Subcutaneous adipose tissue (tissue), 4 donors: ENCODE data around the gene EXT2. TPM values are rescaled to one million over a fixed set of nuclear protein-coding genes. Genes with fewer than 3 reads are reported as not detected.

Source experiments
- total RNA-seq, 4 donors: library from RNA; depleted of rRNA; stranded (reverse); fragments of >200 nt; gene quantifications; one replicate each; pipeline ENCODE4 v1.1.0, GENCODE V29; 2016
- TF ChIP-seq, protein P1 (sequence below): fragments of 450-650 bp; IDR thresholded peaks from one replicate; pipeline ENCODE4 v1.5.1; 2016; ENCODE audit warnings: low read depth, mild to moderate bottlenecking, control low read depth, antibody characterized with exemption, moderate library complexity

The EXT2 gene
- total RNA-seq, 4 donors from 2014 or later: 48.6 to 63.9 (median 54.8) TPM

DNA sequence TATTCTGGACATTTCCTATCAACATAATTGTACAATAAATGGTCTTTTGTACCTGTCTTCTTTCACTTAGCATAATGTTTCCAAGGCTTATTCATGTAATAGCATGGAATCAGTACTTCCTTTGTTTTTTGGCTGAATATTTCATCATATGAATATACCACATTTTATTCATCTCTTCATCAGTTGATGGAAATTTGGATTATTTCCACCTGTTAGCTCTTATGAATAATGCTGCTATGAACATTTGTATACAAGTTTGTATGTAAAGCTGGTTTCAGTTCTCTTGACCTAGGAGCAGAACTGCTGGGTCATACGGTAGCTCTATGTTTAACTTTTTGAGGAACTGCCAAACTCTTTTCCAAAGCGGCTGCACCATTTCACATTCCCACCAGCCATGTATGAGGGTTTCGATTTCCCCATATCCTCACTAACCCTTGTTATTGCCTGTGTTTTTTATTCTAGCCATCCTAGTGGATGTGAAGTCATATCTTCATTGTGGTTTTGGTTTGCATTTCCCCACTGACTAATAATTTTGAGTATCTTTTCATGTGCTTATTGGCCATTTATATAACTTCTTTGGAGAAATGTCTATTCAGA, 20.9 kb downstream of the EXT2 start:
- TF ChIP-seq, protein P1, sequence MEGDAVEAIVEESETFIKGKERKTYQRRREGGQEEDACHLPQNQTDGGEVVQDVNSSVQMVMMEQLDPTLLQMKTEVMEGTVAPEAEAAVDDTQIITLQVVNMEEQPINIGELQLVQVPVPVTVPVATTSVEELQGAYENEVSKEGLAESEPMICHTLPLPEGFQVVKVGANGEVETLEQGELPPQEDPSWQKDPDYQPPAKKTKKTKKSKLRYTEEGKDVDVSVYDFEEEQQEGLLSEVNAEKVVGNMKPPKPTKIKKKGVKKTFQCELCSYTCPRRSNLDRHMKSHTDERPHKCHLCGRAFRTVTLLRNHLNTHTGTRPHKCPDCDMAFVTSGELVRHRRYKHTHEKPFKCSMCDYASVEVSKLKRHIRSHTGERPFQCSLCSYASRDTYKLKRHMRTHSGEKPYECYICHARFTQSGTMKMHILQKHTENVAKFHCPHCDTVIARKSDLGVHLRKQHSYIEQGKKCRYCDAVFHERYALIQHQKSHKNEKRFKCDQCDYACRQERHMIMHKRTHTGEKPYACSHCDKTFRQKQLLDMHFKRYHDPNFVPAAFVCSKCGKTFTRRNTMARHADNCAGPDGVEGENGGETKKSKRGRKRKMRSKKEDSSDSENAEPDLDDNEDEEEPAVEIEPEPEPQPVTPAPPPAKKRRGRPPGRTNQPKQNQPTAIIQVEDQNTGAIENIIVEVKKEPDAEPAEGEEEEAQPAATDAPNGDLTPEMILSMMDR: no peak

DNA sequence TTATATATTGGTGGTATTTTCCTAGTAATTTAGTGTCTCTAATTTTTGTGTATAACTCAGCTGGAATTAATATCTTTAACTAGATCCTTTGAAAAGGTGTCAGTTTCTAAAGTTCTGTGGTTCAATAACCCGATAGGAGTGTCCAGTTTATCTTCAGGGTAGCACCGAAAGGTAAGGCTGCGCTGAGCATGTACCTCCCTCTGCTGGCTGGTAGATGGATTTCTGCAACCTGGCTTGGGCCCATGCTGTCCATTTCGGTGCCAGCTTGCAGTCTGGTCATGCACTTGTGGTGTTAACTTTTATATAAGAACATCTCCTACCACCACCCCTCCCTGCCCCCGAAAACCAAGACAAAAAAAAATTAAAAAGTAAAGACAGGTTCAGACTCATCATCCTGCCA, 24.7 kb downstream of the EXT2 start:
- TF ChIP-seq, protein P1: no peak

DNA sequence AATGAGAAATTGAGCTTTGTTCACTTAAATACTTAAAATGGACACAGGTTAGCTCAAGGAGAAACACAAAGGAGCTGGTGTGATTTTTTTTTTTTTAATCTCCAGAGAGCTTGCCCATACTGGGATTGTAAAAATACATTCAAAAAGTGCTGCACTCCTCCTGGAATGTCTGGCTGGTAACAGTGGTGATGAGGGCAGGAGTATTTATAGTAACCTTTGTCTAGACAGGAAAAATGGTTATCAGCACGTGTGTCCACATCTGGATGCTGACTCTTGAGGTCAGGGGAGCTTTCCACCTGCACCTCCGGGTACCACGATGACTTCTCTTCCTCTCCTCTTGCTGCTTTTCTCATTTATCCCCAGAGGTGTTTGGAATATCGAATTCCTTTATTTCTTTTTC, 30.1 kb downstream of the EXT2 start:
- TF ChIP-seq, protein P1: no peak

DNA sequence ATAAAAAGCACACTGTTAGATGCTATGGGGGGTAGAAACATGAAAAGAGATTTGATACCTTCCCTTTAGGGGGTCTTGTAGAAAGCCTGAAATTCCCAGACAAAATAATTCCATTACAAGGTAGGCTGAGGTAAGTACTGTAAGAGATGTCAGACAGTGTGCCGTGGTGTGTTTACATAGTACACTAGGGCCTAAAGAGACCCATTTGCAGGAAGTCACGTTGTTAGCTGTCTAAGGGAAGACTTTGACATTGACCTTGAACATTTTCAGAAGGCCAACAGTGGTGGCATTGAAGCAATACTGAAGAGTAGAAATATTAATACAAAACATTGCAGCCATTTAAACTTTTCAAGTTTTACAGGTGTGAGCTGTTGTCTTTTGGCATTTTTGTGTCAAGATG, 30.8 kb downstream of the EXT2 start:
- TF ChIP-seq, protein P1: no peak

DNA sequence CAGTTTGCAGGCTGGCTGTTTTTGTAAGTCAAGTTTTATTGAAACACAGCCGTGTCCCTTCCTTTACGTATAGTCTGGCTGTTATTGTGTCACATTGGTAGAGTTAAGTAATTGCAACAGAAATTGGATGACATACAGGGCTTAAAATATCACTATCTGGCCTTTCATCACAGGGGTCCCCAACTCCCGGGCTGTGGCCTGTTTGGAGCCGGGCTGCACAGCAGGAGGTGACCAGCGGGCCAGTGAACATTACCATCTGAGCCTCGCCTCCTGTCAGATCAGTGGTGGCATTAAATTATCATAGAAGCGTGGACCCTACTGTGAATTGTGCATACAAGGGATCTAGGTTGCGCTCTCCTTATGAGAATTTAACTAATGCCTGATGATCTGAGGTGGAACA, 31.7 kb downstream of the EXT2 start:
- TF ChIP-seq, protein P1: no peak

DNA sequence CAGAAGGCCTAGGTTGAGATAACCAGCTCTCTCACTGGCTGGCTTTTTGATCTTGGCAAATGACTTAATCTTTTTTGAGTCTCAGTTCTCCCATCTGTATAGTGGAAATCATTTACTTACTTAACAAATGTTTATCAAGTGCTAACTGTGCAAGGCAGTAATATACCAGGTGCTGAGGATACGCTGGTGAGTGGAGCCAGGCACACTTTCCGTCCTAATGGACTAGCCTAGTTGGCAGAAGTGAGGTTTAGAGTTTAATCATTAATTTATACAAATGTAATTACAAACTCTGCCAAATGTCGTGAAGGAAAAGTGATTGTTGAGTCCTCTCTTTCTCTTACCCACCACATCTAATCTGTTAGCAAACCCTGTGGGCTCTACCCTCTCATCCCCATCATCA, 33.3 kb downstream of the EXT2 start:
- TF ChIP-seq, protein P1: no peak

DNA sequence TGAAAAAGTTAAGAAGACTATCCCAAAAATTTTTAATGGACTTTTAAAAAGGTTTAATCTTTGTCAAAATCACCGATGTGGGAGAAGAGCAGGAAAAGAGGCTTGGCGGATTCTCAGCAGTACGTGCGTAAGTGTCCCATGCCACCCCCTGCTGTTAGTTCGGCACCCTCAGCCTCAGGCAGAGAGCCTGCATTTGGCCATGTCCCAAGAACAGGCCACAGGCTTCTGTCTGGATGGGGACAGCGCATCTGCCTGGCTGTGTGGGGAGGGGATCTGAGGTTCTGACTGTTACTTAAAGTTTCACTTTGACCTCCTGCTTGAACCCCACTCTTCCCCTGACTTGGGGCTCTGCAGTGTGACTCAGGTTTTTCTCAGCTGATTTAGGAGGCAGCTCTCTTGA, 35.3 kb downstream of the EXT2 start:
- TF ChIP-seq, protein P1: no peak
